Fibroblast of villous mesenchyme (primary cell): ENCODE data around the gene HACD2. TPM values are rescaled to one million over a fixed set of nuclear protein-coding genes. Genes with fewer than 3 reads are reported as not detected.

Experiments
- DNase-seq: peaks from one replicate; pipeline ENCODE4 v3.0.0-alpha.2; 2010; ENCODE audit warnings: low read depth
- H3K4me3 ChIP-seq: 2 replicates; pipeline ENCODE4 v1.5.1; 2011; ENCODE audit warnings: low read depth, mild to moderate bottlenecking, low read length
- CTCF ChIP-seq: IDR thresholded peaks from 2 replicates; pipeline ENCODE4 v1.5.1; 2012; ENCODE audit warnings: low read depth, mild to moderate bottlenecking, low read length; ENCODE audit not compliant: insufficient read depth
- total RNA-seq: library from RNA; depleted of rRNA; stranded (reverse); fragments of >200 nt; gene quantifications from 2 replicates; pipeline ENCODE4 v1.2.3, GENCODE V29; 2012

Gene HACD2
- total RNA-seq, 1 donor, result 51.8 TPM

GRCh38 chr3:123446610-123447109 lies 138.2 kb downstream of the HACD2 start:
- DNase-seq, result no peak
- no peak overlapping the region for H3K4me3 ChIP-seq
- TF ChIP-seq CTCF, result no peak

- no peak for DNase-seq
- no peak overlapping the region for H3K4me3 ChIP-seq
- TF ChIP-seq CTCF, result no peak
Observed at GRCh38 chr3:123446210-123446609, 138.6 kb downstream of the HACD2 start.

GRCh38 chr3:123445702-123446101 lies 139.2 kb downstream of the HACD2 start:
- no peak overlapping the region for H3K4me3 ChIP-seq
- TF ChIP-seq CTCF, result no peak
- DNase-seq, result no peak

- DNase-seq, result no peak
- H3K4me3 ChIP-seq, result no peak overlapping the region
- peak; percentile 9 for TF ChIP-seq CTCF
Observed at GRCh38 chr3:123444744-123445143, 140.1 kb downstream of the HACD2 start.

- no peak for TF ChIP-seq CTCF
- DNase-seq, result no peak
- H3K4me3 ChIP-seq, result no peak overlapping the region
Observed at GRCh38 chr3:123444023-123444422, 140.8 kb downstream of the HACD2 start.

GRCh38 chr3:123442908-123443307 lies 141.9 kb downstream of the HACD2 start:
- TF ChIP-seq CTCF, result no peak
- no peak for DNase-seq

GRCh38 chr3:123442125-123442524 lies 142.7 kb downstream of the HACD2 start:
- DNase-seq, result no peak
- no peak for TF ChIP-seq CTCF

More at GRCh38 chr3:123442908-123443307, 141.9 kb downstream of the HACD2 start:
- H3K4me3 ChIP-seq, result no peak overlapping the region

More at GRCh38 chr3:123442125-123442524, 142.7 kb downstream of the HACD2 start:
- H3K4me3 ChIP-seq, result no peak overlapping the region
